ENCODE results near the gene TOX3. TPM values are rescaled to one million over a fixed set of nuclear protein-coding genes. Genes with fewer than 3 reads are reported as not detected.

Gene TOX3
- total and polyA plus RNA-seq, 2 of the 13 experiments (the other 11 are each of a cell fraction or from before 2014, with no cell fraction given) = 14.5 to 98.6 TPM

DNA sequence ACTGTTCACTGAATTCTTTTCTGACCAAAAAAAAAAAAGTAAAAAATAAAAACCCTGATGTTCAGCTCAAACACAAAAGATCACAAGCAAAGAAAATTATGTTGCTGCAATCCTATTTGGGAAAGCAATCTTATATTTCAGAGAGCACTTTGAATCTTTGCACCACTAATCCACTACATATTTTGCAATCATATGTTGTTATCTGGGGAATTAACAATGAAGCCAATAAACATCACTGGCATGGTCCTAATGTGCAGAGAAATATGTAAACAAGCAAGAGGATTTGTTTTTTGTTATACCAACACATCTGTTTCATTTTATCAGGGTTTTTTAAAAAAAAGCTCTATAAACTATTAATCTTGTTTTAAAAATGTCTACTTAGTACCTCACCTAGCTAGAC lies 84.1 kb downstream of the TOX3 start:
- TSS peak; percentile 11 for BruUV-seq (replicated peaks)
- no peak for ATAC-seq
- no peak for TF ChIP-seq KLF6 (CRISPR knock-in tag; IDR thresholded peaks at IDR 0.05)
- TF ChIP-seq, protein P1, sequence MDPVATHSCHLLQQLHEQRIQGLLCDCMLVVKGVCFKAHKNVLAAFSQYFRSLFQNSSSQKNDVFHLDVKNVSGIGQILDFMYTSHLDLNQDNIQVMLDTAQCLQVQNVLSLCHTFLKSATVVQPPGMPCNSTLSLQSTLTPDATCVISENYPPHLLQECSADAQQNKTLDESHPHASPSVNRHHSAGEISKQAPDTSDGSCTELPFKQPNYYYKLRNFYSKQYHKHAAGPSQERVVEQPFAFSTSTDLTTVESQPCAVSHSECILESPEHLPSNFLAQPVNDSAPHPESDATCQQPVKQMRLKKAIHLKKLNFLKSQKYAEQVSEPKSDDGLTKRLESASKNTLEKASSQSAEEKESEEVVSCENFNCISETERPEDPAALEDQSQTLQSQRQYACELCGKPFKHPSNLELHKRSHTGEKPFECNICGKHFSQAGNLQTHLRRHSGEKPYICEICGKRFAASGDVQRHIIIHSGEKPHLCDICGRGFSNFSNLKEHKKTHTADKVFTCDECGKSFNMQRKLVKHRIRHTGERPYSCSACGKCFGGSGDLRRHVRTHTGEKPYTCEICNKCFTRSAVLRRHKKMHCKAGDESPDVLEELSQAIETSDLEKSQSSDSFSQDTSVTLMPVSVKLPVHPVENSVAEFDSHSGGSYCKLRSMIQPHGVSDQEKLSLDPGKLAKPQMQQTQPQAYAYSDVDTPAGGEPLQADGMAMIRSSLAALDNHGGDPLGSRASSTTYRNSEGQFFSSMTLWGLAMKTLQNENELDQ (CRISPR knock-in tag; IDR thresholded peaks at IDR 0.05; ENCODE audit: borderline replicate concordance) = no peak
- TF ChIP-seq, protein P2, sequence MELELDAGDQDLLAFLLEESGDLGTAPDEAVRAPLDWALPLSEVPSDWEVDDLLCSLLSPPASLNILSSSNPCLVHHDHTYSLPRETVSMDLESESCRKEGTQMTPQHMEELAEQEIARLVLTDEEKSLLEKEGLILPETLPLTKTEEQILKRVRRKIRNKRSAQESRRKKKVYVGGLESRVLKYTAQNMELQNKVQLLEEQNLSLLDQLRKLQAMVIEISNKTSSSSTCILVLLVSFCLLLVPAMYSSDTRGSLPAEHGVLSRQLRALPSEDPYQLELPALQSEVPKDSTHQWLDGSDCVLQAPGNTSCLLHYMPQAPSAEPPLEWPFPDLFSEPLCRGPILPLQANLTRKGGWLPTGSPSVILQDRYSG (CRISPR knock-in tag; IDR thresholded peaks at IDR 0.05) = no peak
- TF ChIP-seq ZNF605 (CRISPR knock-in tag; IDR thresholded peaks at IDR 0.05) = no peak
- TF ChIP-seq HNF4A (CRISPR knock-in tag; IDR thresholded peaks at IDR 0.05) = 0 out of 2 replicates have a peak, but pooled peaks have one; percentile 6
- no peak for TF ChIP-seq FIP1L1 (IDR thresholded peaks at IDR 0.05; ENCODE audit: borderline replicate concordance, insufficient read depth, low read depth, low read length)
- TF ChIP-seq, protein P3, sequence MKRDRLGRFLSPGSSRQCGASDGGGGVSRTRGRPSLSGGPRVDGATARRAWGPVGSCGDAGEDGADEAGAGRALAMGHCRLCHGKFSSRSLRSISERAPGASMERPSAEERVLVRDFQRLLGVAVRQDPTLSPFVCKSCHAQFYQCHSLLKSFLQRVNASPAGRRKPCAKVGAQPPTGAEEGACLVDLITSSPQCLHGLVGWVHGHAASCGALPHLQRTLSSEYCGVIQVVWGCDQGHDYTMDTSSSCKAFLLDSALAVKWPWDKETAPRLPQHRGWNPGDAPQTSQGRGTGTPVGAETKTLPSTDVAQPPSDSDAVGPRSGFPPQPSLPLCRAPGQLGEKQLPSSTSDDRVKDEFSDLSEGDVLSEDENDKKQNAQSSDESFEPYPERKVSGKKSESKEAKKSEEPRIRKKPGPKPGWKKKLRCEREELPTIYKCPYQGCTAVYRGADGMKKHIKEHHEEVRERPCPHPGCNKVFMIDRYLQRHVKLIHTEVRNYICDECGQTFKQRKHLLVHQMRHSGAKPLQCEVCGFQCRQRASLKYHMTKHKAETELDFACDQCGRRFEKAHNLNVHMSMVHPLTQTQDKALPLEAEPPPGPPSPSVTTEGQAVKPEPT (CRISPR knock-in tag; IDR thresholded peaks at IDR 0.05; ENCODE audit: low read depth) = no peak
- TF ChIP-seq, protein P4, sequence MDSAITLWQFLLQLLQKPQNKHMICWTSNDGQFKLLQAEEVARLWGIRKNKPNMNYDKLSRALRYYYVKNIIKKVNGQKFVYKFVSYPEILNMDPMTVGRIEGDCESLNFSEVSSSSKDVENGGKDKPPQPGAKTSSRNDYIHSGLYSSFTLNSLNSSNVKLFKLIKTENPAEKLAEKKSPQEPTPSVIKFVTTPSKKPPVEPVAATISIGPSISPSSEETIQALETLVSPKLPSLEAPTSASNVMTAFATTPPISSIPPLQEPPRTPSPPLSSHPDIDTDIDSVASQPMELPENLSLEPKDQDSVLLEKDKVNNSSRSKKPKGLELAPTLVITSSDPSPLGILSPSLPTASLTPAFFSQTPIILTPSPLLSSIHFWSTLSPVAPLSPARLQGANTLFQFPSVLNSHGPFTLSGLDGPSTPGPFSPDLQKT (CRISPR knock-in tag; IDR thresholded peaks at IDR 0.05; ENCODE audit: borderline replicate concordance) = no peak
- intact Hi-C loops (cut with micrococcal nuclease; ENCODE audit: unreplicated experiment) = no loop called here
- no peaks in the 10 kb centered on the region for H3K27me3 ChIP-seq (ENCODE audit: control insufficient read depth in 1 of 2, insufficient read depth in 2 of 2, low read length in 2 of 2)
- H3K4me3 ChIP-seq (replicated peaks in 1 of 3; ENCODE audit: insufficient read depth in 1 of 3, low read depth in 2 of 3, low read length in 3 of 3) = no peak overlapping the region
- ChIA-PET CTCF (ENCODE audit: low intra/inter-chr PET ratio, low total read pairs) (no interaction called here), POLR2A (no interaction called here)
- H4K20me1 ChIP-seq (ENCODE audit: insufficient read depth, low read length) = no peaks in the 10 kb centered on the region
- H3K4me1 ChIP-seq (ENCODE audit: insufficient read depth, low read length) = peaks cover 13% of the 10 kb centered on the region
- no peak for DNase-seq (ENCODE audit: low spot score)
- in situ Hi-C loops (cut with HindIII; ENCODE audit: extremely low pct_ligation_motif_present, low pct_unique_long_range_greater_than_20kb) = no loop called here
- H3K27ac ChIP-seq (ENCODE audit: extremely low read length, insufficient read depth, low read length) = no peak overlapping the region
- FAIRE-seq = no peak
- no peak overlapping the region for H2AFZ ChIP-seq (ENCODE audit: low read length)
- no peak overlapping the region for H3K9ac ChIP-seq (ENCODE audit: insufficient read depth, low read depth, low read length)
- peaks cover 10% of the 10 kb centered on the region for H3K79me2 ChIP-seq (ENCODE audit: insufficient read depth, low read length)
- peaks cover 2 to 58% of the 10 kb centered on the region in 2 experiments for H3K36me3 ChIP-seq (replicated peaks in 1 of 2; ENCODE audit: control insufficient read depth in 1 of 2, insufficient read depth in 2 of 2, low read length in 2 of 2)
- H3K4me2 ChIP-seq (ENCODE audit: low read depth, low read length) = no peak overlapping the region
- no peaks in the 10 kb centered on the region for H3K9me3 ChIP-seq (ENCODE audit: low read length)
